Left colon (tissue), 2 donors: ENCODE results near the gene REXO5. TPM values are rescaled to one million over a fixed set of nuclear protein-coding genes. Genes with fewer than 3 reads are reported as not detected.
"Not testable (repeated sequence)": the region's sequence is repeated elsewhere in the genome, so short reads cannot be mapped to it uniquely, and the experiment has no call there.

ENCODE experiments used
- ATAC-seq: fragments of 200-7000 bp; cut with Tn5 transposase; one replicate; pipeline ENCODE4 v1.9.1; 2020; ENCODE audit warnings: mild to moderate bottlenecking, moderate library complexity
- DNase-seq, 2 donors: peaks; one replicate each; pipeline ENCODE4 v3.0.0-alpha.2; 2020
- intact Hi-C, 2 donors: fragments of 100-400 bp; cut with DNase I in 1 of 2; cut with micrococcal nuclease in 1 of 2; formaldehyde crosslinking; loops; one replicate each; pipeline versions ENCODE4 v1.11.2 to v1.14.0; 2022; cut with DNase I, micrococcal nuclease
- long read RNA-seq: library from polyadenylated mRNA; unstranded; transcript quantifications from one replicate; pipeline ENCODE4 v2.0.0, GENCODE V29; 2021
- total RNA-seq, 2 donors: library from RNA; stranded (reverse); fragmentation: NEBNext Ultra II Directional; extraction: Animal tissue kit (Norgen Biotek cat#: 25700); gene quantifications; one replicate each; pipeline ENCODE4 v1.2.1, GENCODE V29; 2021
- donor health status: DM: no; HTN: no; CAD: no.
- donor health status: DM: yes; HTN: yes; CAD: no.

REXO5 gene
- 1 to 10 TPM; 3.0 to 4.9 TPM for total RNA-seq
- long read RNA-seq, partial matches to known transcripts: 1 of 4 reads
- long read RNA-seq, other reads (novel, unspliced or antisense): 2 of 4 reads

- intact Hi-C loops: no loop called here
Observed at GRCh38 chr16:20806168-20807050, at the start of gene REXO5, which contains the start of gene ERI2. REXO5 (plus strand) TSS chr16:20806527; CDS start chr16:20806954, 427 bp downstream. ERI2 (minus strand) TSS chr16:20806472; CDS start chr16:20806430, 42 bp downstream.

GRCh38 chr16:20760346-20760745 is 46.0 kb upstream of the REXO5 start:
- intact Hi-C loops: no loop called here
- DNase-seq (no peak), ATAC-seq (no peak)

More at GRCh38 chr16:20806168-20807050, at the start of gene REXO5, which contains the start of gene ERI2:
- ATAC-seq (peak; percentile 92), DNase-seq (peak; percentile 93 to 95)

GRCh38 chr16:20761175-20761574 is 45.2 kb upstream of the REXO5 start:
- DNase-seq (no peak), ATAC-seq (no peak)
- intact Hi-C loops: no loop called here

- intact Hi-C loops: no loop called here
- ATAC-seq: no peak
Observed at GRCh38 chr16:20762404-20763123, 43.8 kb upstream of the REXO5 start.

GRCh38 chr16:20763461-20764232 is 42.7 kb upstream of the REXO5 start, which contains the start of gene ACSM3:
ACSM3 (plus strand) TSS chr16:20764014; CDS start chr16:20770035, 6,021 bp downstream.
- intact Hi-C loops: no loop called here

More at GRCh38 chr16:20762404-20763123, 43.8 kb upstream of the REXO5 start:
- no peak for DNase-seq

GRCh38 chr16:20764448-20764847 is 41.9 kb upstream of the REXO5 start:
- ATAC-seq, intact Hi-C loops, DNase-seq: not testable (repeated sequence)

More at GRCh38 chr16:20763461-20764232, 42.7 kb upstream of the REXO5 start, which contains the start of gene ACSM3:
- DNase-seq (peak; percentile 63 to 86), ATAC-seq (peak; percentile 98)

GRCh38 chr16:20765732-20766131 is 40.6 kb upstream of the REXO5 start:
- intact Hi-C loops: no loop called here
- ATAC-seq: no peak
- DNase-seq: no peak

GRCh38 chr16:20766294-20766693 is 40.0 kb upstream of the REXO5 start:
- DNase-seq (no peak), ATAC-seq (no peak)
- intact Hi-C loops: no loop called here

GRCh38 chr16:20767577-20767976 is 38.8 kb upstream of the REXO5 start:
- DNase-seq (no peak), ATAC-seq (no peak)
- intact Hi-C loops: no loop called here

GRCh38 chr16:20768121-20768520 is 38.2 kb upstream of the REXO5 start:
- DNase-seq: no peak
- intact Hi-C loops: no loop called here
- no peak for ATAC-seq

- no peak for DNase-seq
- no peak for ATAC-seq
- intact Hi-C loops: no loop called here
Observed at GRCh38 chr16:20768818-20769217, 37.5 kb upstream of the REXO5 start.

- intact Hi-C loops: no loop called here
- DNase-seq: no peak
- ATAC-seq: no peak
Observed at GRCh38 chr16:20773679-20774078, 32.6 kb upstream of the REXO5 start.

GRCh38 chr16:20774703-20775362 is 31.5 kb upstream of the REXO5 start:
- ATAC-seq: peak; percentile 93
- intact Hi-C loops: no loop called here
- peak; percentile 39 to 80 for DNase-seq

GRCh38 chr16:20781697-20782096 is 24.6 kb upstream of the REXO5 start:
- intact Hi-C loops: no loop called here
- DNase-seq (no peak), ATAC-seq (no peak)

- no peak for ATAC-seq
- no peak for DNase-seq
- intact Hi-C loops: no loop called here
Observed at GRCh38 chr16:20782470-20782869, 23.9 kb upstream of the REXO5 start.

- DNase-seq (no peak), ATAC-seq (no peak)
- intact Hi-C loops: no loop called here
Observed at GRCh38 chr16:20784204-20784603, 22.1 kb upstream of the REXO5 start.

GRCh38 chr16:20789130-20789529 is 17.2 kb upstream of the REXO5 start:
- no peak for ATAC-seq
- intact Hi-C loops: no loop called here
- no peak for DNase-seq

GRCh38 chr16:20791923-20792612 is 14.3 kb upstream of the REXO5 start:
- intact Hi-C loops: no loop called here
- DNase-seq (no peak), ATAC-seq (no peak)
